Hematopoietic multipotent progenitor cell treated with erythropoietin and hydrocortisone succinate and interleukin-3 and kit ligand, for 15 days (in vitro differentiated cells): ENCODE data around the gene XPR1.
"Not testable (repeated sequence)": the region's sequence is repeated elsewhere in the genome, so short reads cannot be mapped to it uniquely, and the experiment has no call there.

ENCODE experiments used
- DNase-seq: peaks from one replicate; pipeline ENCODE4 v3.0.0-alpha.2; 2015; ENCODE audit warnings: low spot score

XPR1 gene

DNA sequence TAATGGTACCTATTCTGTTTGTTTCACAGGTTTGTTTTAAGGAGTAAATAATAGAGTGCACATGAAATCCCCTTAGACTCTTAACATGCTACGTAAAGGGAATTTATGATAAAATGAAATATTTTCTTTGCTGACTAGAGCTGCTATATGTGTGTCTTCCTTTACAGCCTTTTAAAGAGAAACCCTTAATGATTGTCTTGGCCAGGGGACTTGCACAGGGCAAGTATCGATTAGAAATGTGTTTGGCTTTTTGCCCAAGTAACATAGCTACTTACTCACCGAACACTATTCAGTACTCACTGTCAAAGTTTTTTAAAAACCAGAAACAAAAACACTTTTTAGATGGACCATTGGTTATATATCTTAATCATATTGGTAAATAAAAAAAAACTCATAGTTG, 209.6 kb downstream of the XPR1 start:
- no peak for DNase-seq

DNA sequence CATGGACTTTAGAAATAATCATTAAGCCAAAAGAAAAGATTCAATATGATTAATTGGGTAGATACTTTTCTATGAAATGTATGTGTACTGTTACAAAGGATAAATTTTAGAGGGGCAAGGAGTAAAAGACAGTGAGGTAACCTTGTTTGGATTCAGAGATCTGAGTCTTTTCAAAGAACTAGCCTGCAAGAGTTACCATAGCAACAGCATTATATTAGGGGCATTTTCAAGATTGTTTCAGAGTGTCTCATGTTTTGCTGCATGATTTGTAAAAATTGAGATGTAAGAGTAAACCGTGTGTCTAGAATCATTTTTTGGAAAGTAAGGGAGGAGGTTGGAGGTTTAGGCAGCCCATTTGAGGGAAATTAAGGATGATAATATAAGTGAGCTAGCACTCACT, 210.2 kb downstream of the XPR1 start:
- DNase-seq = no peak

DNA sequence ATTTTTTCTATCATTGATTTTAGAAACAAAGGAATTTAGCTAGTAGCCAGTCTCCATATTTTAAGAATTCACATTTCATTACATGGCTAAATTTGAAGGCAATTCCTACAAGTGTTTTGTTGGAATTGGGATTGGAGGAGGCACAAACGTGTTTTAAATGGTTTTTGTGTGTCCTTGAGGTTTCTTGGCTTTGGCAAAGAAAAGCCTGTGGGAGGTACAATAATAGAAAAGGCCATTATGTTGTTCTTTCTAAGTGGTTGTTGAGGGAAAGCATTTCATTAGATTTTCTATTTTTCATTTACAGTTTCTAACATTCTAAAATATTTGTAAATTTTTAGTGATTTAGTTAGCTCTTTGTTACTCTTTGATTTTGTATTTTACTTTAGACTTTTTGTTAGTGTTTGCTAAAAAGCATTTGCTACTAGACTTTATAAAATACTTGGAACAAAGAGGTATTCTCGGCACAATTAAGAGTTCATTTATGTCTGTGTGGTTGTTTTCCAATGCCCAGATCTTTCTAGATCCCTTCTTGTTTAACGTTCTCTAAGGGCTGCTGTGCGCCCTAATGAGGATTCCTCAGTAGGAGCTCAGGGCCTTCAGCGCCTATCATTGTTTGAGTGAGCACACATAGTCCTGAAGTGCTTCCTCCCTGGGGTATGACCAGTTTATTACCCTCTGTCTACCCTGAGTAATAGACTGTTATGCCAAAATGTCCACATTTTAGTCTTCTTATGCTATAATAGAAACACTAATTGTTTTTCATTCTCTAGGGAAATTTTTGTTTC, 210.9 kb downstream of the XPR1 start:
- no peak for DNase-seq

DNA sequence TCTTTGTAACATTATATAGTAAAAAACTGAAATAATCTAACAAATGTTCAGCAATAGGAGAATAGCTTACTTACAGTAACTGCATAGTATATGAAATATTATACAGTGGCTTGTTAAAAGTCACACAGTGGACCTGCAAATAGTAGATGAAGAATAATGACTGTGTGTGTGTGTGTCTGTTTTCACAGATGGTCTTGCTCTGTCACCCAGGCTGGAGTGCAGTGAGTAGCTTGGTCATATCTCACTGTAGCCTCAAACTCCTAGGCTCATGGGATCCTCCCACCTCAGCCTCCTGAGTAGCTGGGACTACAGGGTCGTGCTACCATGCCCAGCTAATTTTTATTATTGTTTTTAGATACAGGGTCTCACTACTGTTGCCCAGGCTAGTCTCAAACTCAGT, 213.5 kb downstream of the XPR1 start:
- DNase-seq = peak; percentile 23

DNA sequence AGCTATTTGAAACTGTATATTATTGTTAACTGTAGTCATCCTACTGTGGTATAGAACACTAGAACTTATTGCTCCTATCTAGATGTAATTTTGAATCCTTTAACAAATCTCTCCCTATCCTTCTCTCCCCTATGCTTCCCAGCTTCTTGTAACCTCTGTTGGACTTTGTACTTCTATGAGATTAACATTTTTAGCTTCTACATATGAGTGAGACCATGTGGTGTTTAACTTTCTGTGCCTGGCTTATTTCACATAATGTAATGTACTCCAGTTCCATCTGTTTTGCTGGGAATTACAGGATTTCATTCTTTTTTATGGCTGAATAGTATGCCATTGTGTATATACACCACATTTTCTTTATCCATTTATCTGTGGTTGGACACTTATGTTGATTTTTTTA, 216.4 kb downstream of the XPR1 start:
- no peak for DNase-seq

DNA sequence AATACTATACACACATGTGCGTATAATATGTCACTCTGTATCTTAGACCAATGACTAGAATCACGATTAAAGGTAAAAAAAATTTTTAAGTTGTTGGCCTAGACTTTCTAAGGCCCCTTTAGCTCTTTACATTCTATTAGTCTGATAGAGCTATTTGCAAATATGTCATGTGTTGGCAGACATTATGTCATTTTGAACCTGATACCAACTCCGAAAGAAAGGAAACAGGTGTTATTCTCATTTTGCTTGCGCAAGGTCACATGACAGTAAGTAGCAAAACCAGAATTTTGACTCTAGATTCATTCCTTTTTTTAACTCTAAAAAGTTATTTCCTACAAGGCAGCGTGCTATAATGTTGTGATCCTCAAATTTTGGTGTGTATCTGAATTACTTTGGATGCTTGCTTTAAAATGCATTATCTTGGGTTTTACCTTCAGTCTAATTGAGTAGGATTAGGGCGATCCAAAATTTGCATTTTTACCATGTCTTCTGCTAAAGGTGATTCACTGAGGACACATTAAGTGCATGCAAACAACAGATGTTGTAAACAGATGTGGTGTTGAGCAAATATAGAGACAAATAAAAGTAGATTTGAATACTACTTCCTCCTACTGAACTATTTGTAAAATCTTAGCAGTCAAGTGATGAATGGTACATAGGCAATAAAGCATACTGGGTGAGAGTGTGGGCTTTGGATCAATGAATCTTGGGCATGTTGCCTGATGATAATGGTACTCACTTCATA, 217.4 kb downstream of the XPR1 start:
- DNase-seq = no peak

DNA sequence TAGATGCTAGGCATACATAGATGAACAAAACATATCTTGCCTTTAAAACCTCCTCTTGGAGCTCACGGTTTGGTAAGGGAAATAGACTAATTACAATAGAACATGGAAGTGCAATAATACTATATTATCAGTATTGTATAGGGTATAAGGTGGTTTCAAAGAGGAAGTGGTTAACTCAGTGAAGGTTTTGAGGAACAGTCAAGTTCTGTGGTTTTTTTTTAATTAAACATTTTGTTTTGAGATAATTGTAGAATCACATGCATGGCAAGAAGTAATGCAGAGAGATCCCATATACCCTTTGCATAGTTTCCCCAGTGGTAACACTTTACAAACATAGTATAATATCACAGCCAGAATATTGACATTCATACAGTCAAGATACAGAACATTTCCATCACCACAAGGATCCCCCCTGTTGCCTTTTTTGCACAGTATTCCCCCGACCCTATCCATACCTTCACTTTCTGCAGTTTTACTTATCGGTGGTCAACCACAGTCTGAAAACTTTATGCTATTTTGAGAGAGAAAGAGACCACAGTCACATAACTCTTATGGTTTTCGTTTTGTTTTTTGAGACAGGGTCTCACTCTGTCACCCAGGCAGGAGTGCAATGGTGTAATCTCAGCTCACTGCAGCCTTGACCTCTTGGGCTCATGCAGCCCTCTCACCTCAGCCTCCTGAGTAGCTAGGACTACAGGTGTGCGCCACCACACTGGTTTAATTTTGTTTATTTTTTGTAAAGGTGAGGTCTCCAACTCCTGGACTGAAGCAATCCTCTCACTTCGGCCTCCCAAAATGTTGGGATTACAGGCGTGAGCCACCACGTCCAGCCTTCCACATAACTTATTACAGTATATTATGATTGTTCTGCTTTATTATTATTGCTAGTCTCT, 220.4 kb downstream of the XPR1 start:
- no peak for DNase-seq

DNA sequence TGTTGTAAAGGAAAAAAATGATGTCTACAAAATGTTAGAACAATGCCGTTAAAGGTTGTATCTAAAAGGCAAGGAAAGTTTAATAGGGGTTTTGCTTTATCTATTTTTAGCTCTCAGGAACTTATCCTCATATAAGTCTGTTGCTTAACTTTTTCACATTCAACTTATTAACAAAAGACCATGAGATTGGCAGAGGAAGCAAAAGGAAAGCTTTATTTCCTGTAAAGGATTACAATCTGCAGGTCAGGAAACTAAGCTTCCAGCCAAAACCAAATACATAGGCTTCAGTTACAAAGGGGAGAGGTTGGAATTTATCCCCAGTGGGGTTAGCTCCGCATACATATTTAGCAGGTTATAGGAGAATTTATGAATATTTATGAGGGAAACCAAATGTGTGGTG, 222.2 kb downstream of the XPR1 start:
- no peak for DNase-seq

DNA sequence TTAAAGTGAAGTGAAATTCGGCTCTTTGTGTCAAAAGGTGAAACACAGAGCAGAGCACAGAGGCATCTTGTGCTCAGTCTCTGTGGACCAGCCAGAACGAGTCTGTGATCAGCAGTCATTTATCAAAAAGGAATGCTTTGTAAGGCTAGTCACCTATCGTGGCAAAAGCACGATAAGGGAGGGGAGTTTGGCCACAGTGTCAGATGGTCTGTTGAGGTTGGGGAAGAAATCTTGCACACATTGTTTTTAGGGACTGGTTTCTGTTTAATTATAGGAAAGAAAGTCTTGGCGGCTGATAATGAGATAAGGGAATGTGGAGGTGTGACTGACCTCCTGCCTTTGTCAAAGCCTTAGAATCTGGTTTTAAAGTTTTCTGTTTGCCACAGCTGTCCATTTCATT, 222.6 kb downstream of the XPR1 start:
- DNase-seq = no peak

DNA sequence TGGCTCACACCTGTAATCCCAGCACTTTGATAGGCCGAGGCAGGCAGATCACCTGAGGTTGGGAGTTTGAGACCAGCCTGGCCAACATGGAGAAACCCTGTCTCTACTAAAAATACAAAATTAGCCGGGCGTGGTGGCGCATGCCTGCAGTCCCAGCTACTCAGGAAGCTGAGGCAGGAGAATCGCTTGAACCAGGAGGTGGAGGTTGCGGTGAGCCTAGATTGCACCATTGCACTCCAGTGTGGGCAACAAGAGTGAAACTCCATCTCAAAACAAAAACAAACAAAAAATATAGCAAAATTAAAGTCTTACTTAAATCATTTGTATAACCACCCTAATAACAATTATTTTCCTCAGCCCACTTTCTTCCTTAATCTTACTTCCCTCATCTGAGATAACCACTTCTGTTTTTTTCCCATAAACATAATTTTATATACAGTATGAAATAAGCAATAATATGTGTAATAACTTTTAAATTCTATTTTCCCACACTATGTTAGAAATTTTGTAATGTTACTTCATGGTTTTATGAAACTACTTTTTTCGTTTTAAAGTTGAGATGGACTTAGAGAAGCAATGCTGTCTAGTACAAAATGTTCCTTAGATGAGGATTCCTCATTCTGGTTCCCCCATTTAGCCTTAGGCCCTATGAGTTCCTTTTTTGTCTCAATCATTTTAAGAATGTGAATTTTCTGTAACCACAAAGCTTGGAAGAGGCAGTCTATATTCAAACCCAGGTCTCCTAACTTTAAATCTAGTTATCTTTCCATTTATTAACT, 226.3 kb downstream of the XPR1 start:
- not testable (repeated sequence) for DNase-seq

DNA sequence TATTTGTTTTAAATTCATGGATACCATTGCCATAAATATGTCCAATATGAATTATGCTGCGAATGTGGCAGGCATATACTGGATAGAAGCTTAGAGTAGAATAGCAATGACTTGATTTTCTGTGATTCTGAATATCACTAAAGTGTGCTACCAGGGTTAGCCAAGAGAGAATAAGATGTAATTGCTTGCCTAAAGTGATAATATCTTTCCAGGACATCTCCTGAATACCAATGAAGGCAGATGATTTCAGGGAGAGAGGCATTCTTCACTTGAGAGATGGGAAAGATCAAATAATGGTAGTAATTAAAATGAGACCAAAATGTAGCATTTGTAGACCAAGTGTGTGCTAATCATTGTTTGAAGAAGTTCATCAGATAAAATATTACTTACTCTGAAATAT, 227.5 kb downstream of the XPR1 start:
- DNase-seq = no peak

DNA sequence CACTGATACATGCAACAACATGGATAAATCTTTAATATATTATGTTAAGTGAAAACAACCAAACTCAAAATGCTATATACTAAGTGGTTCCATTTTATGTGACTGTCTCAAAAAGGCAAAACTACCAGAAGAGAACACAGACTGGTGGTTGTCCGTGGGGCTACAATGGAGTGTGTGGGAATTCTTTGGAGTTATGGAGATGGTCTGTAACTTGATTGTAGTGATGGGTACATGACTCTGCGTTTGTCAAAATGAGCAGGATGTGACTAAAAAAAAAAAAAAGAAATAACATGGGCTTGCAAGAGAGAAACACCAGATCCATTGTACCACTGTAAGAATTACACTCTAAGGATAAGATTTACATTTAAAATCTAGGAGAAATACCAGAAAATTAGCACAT, 228.7 kb downstream of the XPR1 start:
- DNase-seq = no peak

DNA sequence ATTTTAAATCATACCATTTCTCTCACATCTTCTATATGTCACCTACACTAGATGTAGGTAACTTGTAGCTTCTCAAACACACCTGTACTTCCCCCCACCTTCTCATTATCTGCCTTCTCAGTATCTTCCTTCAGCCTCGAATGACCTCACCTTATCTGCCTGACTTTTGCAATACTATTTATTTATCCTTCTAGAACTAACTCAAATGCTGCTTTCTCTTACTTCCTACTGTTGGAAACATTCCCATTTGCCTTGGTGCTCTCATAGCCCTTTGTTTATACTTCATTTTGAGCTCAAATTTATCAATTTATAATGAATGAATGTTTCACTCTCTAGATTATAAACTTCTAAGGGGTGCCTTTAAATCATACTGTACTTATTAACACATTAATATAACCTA, 230.5 kb downstream of the XPR1 start:
- DNase-seq = no peak

DNA sequence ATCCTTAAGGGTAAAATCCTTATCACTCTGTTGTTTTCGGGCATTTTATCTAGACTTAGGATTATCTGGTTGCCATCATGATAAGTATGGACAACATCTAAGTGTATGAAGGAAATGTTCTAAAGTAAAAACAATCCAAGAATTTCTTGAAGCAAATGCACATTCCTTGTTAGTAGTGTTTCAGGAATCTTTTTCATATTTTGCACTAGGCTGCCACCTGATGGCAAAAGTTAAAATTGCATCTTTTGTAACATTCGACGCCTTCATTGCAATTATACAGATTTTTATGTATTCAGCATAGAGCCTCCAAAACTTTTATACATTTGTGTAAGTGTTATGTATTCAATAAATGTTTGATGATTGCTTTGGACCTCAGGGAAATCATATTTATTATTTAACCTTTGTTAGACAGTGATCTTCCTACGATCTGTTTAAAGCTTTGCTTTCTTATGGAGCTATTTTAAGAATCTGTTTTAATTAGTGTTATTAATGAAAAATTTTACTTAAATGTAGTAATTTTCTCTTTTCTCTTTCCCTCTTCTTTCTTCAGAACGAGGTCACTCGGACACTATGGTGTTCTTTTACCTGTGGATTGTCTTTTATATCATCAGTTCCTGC, 231.4 kb downstream of the XPR1 start:
- peak; percentile 73 for DNase-seq

DNA sequence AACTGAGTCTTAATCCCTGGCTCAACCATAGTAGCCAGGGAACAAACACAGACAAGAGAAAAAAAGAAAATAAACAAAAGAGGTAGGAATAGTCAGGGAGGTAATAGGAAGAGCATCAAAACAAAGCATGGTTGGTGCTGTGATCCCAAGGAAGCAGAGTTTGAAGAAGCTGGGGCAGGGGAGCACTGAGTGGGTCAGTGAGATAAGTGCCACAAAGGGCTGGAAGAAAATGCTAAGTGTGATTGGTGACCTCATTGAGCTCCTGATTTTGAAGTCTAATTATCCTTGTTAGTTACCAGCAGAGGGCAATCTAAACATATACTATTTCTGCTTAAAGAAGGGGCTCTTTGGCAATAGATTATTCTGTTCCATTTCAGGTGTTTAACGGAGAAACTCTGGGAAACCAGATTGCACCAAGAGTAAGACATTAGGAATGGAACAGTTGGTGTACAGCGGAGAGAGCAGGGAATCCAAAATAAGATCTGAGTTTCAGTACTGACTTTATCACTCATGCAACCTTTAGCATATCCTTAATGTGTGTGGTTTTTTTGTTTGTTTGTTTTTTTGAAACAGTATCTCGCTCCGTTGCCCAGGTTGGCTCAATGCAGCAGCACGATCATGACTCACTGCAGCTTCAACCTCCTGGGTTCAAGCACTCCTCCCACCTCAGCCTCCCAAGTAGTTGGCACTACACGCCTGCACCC, 250.1 kb downstream of the XPR1 start:
- peak; percentile 60 for DNase-seq

DNA sequence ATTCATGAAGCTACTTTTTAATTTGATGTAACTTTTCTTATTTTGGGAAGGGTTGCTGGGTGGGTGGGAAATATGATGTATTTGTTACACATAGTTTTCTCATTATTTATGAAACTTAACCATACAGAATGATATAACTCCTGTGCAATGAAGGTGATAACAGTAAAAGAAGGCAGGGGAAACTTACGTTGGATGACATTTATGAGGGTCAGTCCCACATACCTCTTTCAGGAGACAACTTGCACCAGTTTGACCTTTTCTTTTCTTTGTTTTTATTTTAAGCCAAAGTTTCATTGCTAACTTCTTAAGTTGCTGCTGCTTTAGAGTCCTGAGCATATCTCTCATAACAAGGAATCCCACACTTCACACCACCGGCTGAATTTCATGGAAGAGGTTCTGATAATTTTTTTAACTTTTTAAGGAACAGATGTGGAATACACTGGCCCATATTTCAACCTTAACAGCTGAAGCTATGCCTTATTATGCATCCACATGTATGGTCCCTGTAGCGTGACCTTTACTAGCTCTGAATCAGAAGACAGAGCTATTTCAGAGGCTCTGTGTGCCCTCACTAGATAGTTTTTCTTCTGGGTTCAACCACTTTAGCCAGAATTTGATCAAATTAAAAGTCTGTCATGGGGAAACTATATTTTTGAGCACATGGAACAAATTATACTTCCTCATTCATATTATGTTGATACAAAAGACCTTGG, 252.9 kb downstream of the XPR1 start:
- DNase-seq = no peak

DNA sequence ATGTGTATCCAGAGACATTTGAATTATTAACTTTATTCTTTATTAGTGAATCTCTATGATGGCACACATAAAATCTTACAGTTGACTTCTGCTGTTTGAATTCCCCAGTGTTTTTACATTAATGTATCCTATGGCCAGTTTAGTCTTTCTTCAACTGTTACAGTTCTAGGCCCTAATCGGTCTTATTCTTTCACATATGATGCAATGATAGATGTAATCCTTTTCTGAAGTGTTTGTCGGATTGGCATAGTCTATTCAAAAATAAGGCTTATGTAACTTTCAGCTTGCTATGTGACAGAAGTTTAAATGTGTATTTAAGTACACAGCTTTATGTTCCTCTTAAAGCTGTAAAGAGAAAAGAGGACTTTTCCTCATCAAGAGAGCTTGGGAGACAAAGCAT, 254.5 kb downstream of the XPR1 start:
- no peak for DNase-seq

DNA sequence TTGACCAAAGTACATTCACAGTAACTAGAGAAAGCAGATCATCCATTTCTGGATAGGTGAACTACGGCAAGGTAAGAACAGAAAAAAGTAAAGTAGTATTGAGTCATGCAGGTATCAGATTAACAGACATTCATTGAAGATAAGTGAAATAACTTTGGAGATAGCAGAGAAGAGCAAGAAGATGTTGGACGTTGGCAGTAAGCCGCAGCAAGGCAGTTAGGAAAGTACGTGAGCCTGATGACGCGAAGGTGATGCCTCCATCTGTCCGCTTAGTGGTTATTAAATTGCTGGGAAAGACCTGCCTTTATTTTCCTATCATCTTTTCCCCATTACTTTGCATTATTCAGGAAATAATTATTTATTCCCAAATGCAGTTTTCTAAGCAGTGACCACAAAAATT, 256.0 kb downstream of the XPR1 start:
- DNase-seq = no peak

DNA sequence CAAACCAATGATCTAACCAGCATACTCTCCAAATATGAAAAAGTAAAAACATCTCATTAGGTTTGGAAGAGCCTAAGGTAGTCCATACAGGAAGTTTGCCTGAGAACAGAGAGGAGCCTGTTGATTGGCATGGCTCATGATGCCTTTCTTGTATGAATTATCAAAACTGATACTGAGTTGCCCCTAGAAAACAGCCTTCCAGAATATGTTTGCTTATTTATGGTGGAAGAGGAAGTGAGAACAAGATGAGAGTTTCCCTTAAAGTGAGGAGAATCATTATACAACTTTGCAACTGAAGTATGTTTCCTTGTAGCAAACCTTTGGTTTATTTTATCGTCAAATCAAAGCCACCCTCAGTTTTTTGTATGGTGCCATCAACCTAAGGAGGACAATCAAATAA, 257.0 kb downstream of the XPR1 start:
- no peak for DNase-seq

DNA sequence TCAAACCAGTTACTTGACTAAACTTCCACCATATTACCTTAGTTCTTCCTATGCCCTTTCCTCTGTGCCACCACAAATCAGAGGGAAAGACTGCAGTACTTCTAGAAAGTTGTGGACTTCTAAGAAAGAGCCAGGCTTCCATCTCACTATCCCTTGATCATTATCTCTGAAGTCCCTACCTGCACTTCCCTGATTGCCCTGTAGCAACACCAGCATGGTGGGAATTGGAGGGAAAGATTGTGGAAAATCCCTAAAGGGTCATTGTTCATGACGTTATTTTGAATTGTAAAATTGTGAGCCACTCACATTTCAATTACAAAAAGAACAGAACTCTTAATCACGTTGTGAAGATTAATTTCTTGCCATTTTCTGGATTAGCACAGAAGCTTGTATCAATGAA, 257.5 kb downstream of the XPR1 start:
- DNase-seq = no peak
